ENCODE data around the gene FOXJ1.

The FOXJ1 gene

DNA sequence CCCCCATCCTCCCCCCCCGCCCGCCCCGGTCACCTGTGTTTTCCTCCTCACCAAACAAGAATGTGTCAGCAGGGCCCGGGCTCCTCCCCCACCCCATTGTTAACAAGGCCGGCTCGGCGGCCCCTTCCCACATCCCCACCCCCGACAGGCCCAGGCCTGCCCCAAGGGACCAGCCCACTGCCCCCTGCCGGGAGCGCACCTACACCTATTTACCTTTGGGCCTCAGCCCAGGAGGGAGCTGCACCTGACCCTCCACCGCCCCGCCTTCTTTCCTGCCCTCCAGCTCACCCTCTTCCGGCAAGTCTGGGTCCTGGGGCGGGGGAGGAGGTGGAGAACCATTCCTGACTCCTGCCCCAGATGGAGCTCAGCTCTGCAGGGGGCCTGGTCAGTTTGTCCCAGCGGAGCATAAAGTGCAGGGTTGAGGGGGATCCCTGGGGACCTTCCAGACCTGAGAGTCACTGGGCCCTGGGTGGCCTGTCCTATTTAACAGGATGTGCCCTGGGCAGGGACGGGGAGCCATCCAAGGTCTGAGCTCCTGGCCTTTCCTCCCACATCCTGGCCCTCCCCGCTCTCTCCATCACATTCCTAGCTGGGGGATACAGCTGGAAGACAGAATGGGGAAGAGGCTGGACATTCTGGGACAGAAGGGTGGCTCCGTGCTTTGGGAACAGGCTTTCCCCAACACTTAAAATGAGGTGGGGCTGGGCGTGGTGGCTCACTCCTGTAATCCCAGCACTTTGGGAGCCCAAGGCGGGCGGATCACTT is 8.3 kb downstream of the FOXJ1 start:
- H2AFZ ChIP-seq (ENCODE audit: low read length, unreplicated experiment): no peak overlapping the region
- H3K4me1 ChIP-seq (ENCODE audit: control insufficient read depth, insufficient read depth, low read length, unreplicated experiment): no peaks in the 10 kb centered on the region
- peaks cover 56% of the 10 kb centered on the region for H3K27me3 ChIP-seq (ENCODE audit: insufficient read depth, low read length)
- no peaks in the 10 kb centered on the region for H3K36me3 ChIP-seq (ENCODE audit: insufficient read depth, low read length)
- no peaks in the 10 kb centered on the region for H3K79me2 ChIP-seq (ENCODE audit: control insufficient read depth, insufficient read depth, low read length, unreplicated experiment)
- no peak overlapping the region for H3K4me3 ChIP-seq (ENCODE audit: low read depth, low read length)
- no peak overlapping the region for H3K27ac ChIP-seq (ENCODE audit: low read depth, low read length)

GRCh38 chr17:76131692-76132573 is 9.1 kb downstream of the FOXJ1 start:
- no peak overlapping the region for H3K27ac ChIP-seq (ENCODE audit: low read depth, low read length)
- H3K27me3 ChIP-seq (ENCODE audit: insufficient read depth, low read length): peaks cover 48% of the 10 kb centered on the region
- no peaks in the 10 kb centered on the region for H3K79me2 ChIP-seq (ENCODE audit: control insufficient read depth, insufficient read depth, low read length, unreplicated experiment)
- no peaks in the 10 kb centered on the region for H3K4me1 ChIP-seq (ENCODE audit: control insufficient read depth, insufficient read depth, low read length, unreplicated experiment)
- no peak overlapping the region for H2AFZ ChIP-seq (ENCODE audit: low read length, unreplicated experiment)
- H3K36me3 ChIP-seq (ENCODE audit: insufficient read depth, low read length): no peaks in the 10 kb centered on the region
- no peak overlapping the region for H3K4me3 ChIP-seq (ENCODE audit: low read depth, low read length)

DNA sequence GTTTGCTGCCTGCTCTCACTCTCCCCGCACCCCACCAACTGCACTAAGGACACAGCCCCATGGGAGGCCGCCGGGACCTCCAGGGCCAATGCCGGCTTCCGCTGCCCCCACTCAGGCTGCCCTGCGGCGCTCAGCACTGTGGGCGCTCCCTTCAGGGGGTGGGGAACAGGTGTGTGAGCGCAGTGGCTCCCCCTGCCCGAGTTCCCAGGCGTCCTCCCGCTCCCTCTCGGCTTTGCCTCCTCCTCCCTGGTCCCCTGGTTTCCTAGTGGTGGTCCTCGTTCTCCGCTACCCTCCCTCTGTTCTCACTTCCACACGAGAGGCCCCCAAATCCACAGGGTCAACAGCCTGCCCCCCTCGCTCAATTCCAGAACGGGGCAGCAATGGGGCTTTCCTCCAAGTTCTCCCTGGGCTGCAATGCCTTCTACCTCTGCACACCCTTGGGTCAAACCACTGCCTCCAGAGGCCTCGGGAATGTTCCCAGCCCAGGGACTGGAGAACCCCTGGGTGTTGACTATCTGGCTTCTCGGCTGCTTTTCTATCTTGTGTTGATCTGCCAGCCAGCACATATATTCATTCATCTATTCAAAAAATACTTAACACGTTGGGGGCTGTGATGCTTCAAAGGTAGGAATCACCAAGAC is 9.9 kb downstream of the FOXJ1 start:
- Histone ChIP-seq H3K4me1 (ENCODE audit: control insufficient read depth, insufficient read depth, low read length, unreplicated experiment) (no peaks in the 10 kb centered on the region), H3K4me3 (ENCODE audit: low read depth, low read length) (no peak overlapping the region)

DNA sequence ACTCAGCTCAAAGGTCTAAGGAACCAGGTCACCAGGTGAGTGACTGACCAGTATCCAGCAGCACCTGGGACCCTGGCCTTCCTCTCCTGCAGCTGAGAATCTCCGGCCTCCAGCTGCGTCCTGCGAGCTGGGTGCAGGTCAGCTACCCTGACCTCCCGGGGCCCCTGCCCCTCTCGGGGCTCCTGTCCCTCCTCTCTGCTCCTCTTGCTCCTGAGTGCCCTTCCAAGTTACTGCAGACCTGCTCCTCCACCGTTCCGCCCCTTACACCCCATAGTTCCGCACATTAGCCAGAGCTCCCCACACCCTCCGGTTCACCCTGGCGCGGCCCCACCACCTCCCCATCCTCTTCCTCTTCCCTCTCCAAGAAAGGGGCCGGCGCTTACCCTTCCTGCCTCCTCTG is 10.6 kb downstream of the FOXJ1 start:
- no peaks in the 10 kb centered on the region for H3K79me2 ChIP-seq (ENCODE audit: control insufficient read depth, insufficient read depth, low read length, unreplicated experiment)
- H3K4me3 ChIP-seq (ENCODE audit: low read depth, low read length): no peak overlapping the region
- H2AFZ ChIP-seq (ENCODE audit: low read length, unreplicated experiment): no peak overlapping the region
- H3K27me3 ChIP-seq (ENCODE audit: insufficient read depth, low read length): peaks cover 40% of the 10 kb centered on the region
- no peaks in the 10 kb centered on the region for H3K36me3 ChIP-seq (ENCODE audit: insufficient read depth, low read length)
- no peak overlapping the region for H3K27ac ChIP-seq (ENCODE audit: low read depth, low read length)
- H3K4me1 ChIP-seq (ENCODE audit: control insufficient read depth, insufficient read depth, low read length, unreplicated experiment): no peaks in the 10 kb centered on the region

More for the DNA sequence above, 9.9 kb downstream of the FOXJ1 start:
- Histone ChIP-seq H3K36me3 (ENCODE audit: insufficient read depth, low read length) (no peaks in the 10 kb centered on the region), H2AFZ (ENCODE audit: low read length, unreplicated experiment) (no peak overlapping the region), H3K27me3 (ENCODE audit: insufficient read depth, low read length) (peaks cover 45% of the 10 kb centered on the region), H3K79me2 (ENCODE audit: control insufficient read depth, insufficient read depth, low read length, unreplicated experiment) (no peaks in the 10 kb centered on the region), H3K27ac (ENCODE audit: low read depth, low read length) (no peak overlapping the region)

DNA sequence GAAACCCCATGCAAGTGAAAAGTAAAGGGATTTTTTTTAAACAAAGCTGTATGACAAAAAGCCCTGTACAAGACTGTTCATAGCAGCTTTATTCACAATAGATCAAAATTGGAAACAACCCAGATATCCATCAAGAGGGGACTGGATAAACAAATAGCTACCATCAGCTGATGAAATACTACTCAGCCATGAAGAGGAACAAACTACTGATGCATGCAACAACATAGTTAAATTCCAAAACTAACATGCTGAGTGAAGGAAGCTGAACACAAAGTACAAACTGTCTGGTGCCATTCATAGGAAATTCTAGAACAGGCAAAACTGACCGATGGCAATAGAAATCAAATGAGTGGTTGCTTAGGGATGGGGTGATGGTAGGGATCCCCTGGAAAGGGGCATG is 15.1 kb downstream of the FOXJ1 start:
- Histone ChIP-seq H3K27me3 (ENCODE audit: insufficient read depth, low read length) (peaks cover 10% of the 10 kb centered on the region), H2AFZ (ENCODE audit: low read length, unreplicated experiment) (no peak overlapping the region), H3K4me3 (ENCODE audit: low read depth, low read length) (no peak overlapping the region)

GRCh38 chr17:76125391-76125675 is 15.7 kb downstream of the FOXJ1 start:
- no peaks in the 10 kb centered on the region for H3K4me1 ChIP-seq (ENCODE audit: control insufficient read depth, insufficient read depth, low read length, unreplicated experiment)
- H3K79me2 ChIP-seq (ENCODE audit: control insufficient read depth, insufficient read depth, low read length, unreplicated experiment): no peaks in the 10 kb centered on the region
- peaks cover 4% of the 10 kb centered on the region; the same call in 1 of the 2 replicates for H3K27me3 ChIP-seq (ENCODE audit: insufficient read depth, low read length)
- H3K36me3 ChIP-seq (ENCODE audit: insufficient read depth, low read length): no peaks in the 10 kb centered on the region
- no peak overlapping the region for H3K27ac ChIP-seq (ENCODE audit: low read depth, low read length)
- no peak overlapping the region for H2AFZ ChIP-seq (ENCODE audit: low read length, unreplicated experiment)
- no peak overlapping the region for H3K4me3 ChIP-seq (ENCODE audit: low read depth, low read length)

More for the DNA sequence above, 15.1 kb downstream of the FOXJ1 start:
- H3K36me3 ChIP-seq (ENCODE audit: insufficient read depth, low read length): no peaks in the 10 kb centered on the region
- H3K27ac ChIP-seq (ENCODE audit: low read depth, low read length): no peak overlapping the region
- H3K79me2 ChIP-seq (ENCODE audit: control insufficient read depth, insufficient read depth, low read length, unreplicated experiment): no peaks in the 10 kb centered on the region
- no peaks in the 10 kb centered on the region for H3K4me1 ChIP-seq (ENCODE audit: control insufficient read depth, insufficient read depth, low read length, unreplicated experiment)

DNA sequence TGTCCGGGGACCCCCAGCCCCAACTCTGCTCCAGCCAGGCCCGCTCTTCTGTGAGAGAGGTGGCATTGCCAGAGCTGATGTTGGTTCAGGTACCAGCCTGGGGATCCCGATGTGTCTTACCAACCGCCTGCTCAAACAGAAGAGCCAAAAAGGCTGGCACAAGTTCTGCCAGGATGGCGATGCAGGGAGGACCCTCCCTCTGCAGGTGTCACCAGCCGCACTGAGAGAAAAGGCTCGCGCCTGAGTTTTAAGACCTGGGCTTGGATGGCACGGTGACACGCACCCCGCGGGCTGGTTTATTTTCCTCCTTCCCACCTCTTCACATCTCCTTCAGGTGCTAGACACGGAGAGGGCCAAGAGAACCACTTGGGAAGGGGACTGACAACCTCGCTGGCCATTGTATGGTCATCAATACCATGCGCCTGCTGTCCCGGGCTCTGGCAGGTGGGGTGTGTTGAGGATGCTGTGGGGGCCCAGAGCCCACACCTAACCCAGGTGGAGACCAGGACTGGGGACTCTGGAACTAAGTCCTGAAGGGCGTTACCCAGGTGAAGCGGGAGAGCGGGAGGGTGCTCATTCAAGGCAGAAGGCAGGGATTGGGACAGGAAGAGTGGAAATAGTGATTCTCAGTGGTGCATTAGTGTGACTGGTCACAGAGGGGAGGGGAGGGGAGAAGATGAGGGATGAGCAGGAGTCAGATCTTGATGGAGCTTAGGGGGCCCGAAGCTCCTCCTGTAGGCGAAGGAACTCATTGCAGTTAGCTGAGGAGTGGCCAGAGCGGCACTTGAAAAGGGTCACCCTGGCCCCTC is 16.3 kb downstream of the FOXJ1 start:
- Histone ChIP-seq H3K27ac (ENCODE audit: low read depth, low read length) (no peak overlapping the region), H3K4me1 (ENCODE audit: control insufficient read depth, insufficient read depth, low read length, unreplicated experiment) (no peaks in the 10 kb centered on the region), H2AFZ (ENCODE audit: low read length, unreplicated experiment) (no peak overlapping the region), H3K36me3 (ENCODE audit: insufficient read depth, low read length) (no peaks in the 10 kb centered on the region), H3K79me2 (ENCODE audit: control insufficient read depth, insufficient read depth, low read length, unreplicated experiment) (no peaks in the 10 kb centered on the region), H3K27me3 (ENCODE audit: insufficient read depth, low read length) (no peaks in the 10 kb centered on the region), H3K4me3 (ENCODE audit: low read depth, low read length) (no peak overlapping the region)

DNA sequence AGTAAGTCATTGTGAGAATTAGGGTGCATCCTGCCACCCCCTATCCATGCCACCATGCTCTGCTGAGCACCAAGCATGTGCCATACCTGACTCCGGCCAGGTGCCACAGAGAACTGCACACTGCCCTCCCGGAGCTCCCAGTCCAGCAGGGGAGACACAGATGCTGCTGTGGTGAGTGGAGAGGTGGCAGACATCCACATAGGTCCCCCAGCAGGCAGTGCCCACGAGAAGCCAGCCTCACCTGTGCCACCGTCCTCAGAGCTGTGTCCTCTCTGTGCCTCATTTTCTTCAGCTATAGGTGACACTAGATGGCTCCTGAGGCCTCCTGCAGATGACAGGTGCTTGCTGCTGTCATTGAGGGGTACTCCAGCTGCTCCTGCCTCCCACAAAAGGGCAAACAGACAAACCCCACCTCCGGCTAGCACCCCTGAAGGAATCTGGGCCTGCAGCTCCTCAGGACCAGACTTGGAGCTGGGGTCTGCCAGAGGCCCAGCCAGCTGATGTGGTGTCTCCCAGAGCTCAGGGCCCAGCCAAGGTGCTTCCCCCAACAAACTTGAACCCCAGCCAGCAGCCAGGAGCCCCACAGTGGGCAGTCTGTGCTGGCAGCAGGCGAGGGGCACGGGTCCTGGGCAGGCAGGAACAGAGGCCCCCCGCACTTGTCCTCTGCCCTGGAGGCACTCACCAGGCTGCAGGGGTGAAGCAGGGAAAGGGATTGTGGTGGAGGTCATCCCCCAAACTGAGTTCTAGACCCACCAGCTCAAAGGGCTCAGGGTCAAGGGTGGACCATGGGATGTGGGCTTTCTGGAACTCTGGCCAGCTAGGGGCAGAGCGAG is 17.1 kb downstream of the FOXJ1 start:
- no peak overlapping the region for H3K27ac ChIP-seq (ENCODE audit: low read depth, low read length)
- H3K79me2 ChIP-seq (ENCODE audit: control insufficient read depth, insufficient read depth, low read length, unreplicated experiment): no peaks in the 10 kb centered on the region
- no peaks in the 10 kb centered on the region for H3K36me3 ChIP-seq (ENCODE audit: insufficient read depth, low read length)
- no peak overlapping the region for H2AFZ ChIP-seq (ENCODE audit: low read length, unreplicated experiment)
- H3K4me3 ChIP-seq (ENCODE audit: low read depth, low read length): no peak overlapping the region
- no peaks in the 10 kb centered on the region for H3K4me1 ChIP-seq (ENCODE audit: control insufficient read depth, insufficient read depth, low read length, unreplicated experiment)
- no peaks in the 10 kb centered on the region for H3K27me3 ChIP-seq (ENCODE audit: insufficient read depth, low read length)

GRCh38 chr17:76123191-76123499 is 17.9 kb downstream of the FOXJ1 start:
- no peaks in the 10 kb centered on the region for H3K36me3 ChIP-seq (ENCODE audit: insufficient read depth, low read length)
- H3K79me2 ChIP-seq (ENCODE audit: control insufficient read depth, insufficient read depth, low read length, unreplicated experiment): no peaks in the 10 kb centered on the region
- no peaks in the 10 kb centered on the region for H3K4me1 ChIP-seq (ENCODE audit: control insufficient read depth, insufficient read depth, low read length, unreplicated experiment)
- H3K27ac ChIP-seq (ENCODE audit: low read depth, low read length): no peak overlapping the region
- no peak overlapping the region for H3K4me3 ChIP-seq (ENCODE audit: low read depth, low read length)
- H2AFZ ChIP-seq (ENCODE audit: low read length, unreplicated experiment): no peak overlapping the region
- no peaks in the 10 kb centered on the region for H3K27me3 ChIP-seq (ENCODE audit: insufficient read depth, low read length)
